NCI-H2081 treated with DMSO at 0.1 percent for 48 hours (cell line): ENCODE measurements around the gene JAZF1.

Experiments
- DNase-seq: peaks from one replicate; lab custom pipeline; 2025; lab: John Stamatoyannopoulos, UW

JAZF1 gene

GRCh38 chr7:28106321-28106829 is 74.2 kb downstream of the JAZF1 start:
- peak; percentile 60 for DNase-seq

GRCh38 chr7:28105234-28105633 is 75.4 kb downstream of the JAZF1 start:
- no peak for DNase-seq

GRCh38 chr7:28104811-28105210 is 75.8 kb downstream of the JAZF1 start:
- DNase-seq: no peak

GRCh38 chr7:28104041-28104541 is 76.5 kb downstream of the JAZF1 start:
- no peak for DNase-seq

GRCh38 chr7:28102797-28103196 is 77.8 kb downstream of the JAZF1 start:
- DNase-seq: no peak

GRCh38 chr7:28096713-28097112 is 83.9 kb downstream of the JAZF1 start:
- DNase-seq: no peak

- DNase-seq: no peak
Measured at GRCh38 chr7:28095231-28095630, 85.4 kb downstream of the JAZF1 start.

GRCh38 chr7:28093623-28094232 is 86.9 kb downstream of the JAZF1 start:
- DNase-seq: no peak

- DNase-seq: no peak
Measured at GRCh38 chr7:28091190-28091589, 89.4 kb downstream of the JAZF1 start.

- no peak for DNase-seq
Measured at GRCh38 chr7:28088901-28089714, 91.5 kb downstream of the JAZF1 start.

- no peak for DNase-seq
Measured at GRCh38 chr7:28088032-28088431, 92.6 kb downstream of the JAZF1 start.

- no peak for DNase-seq
Measured at GRCh38 chr7:28086198-28086597, 94.4 kb downstream of the JAZF1 start.

GRCh38 chr7:28083998-28084985 is 96.3 kb downstream of the JAZF1 start:
- DNase-seq: no peak

GRCh38 chr7:28083164-28083997 is 97.2 kb downstream of the JAZF1 start:
- no peak for DNase-seq

- DNase-seq: no peak
Measured at GRCh38 chr7:28082071-28082470, 98.5 kb downstream of the JAZF1 start.

GRCh38 chr7:28081016-28081415 is 99.6 kb downstream of the JAZF1 start:
- DNase-seq: no peak

GRCh38 chr7:28078036-28078901 is 102.3 kb downstream of the JAZF1 start:
- DNase-seq: no peak

GRCh38 chr7:28077616-28078015 is 103.0 kb downstream of the JAZF1 start:
- no peak for DNase-seq

GRCh38 chr7:28076423-28077200 is 104.0 kb downstream of the JAZF1 start:
- no peak for DNase-seq
